ENCODE results near the gene BCLAF1.

- no peak for TF ChIP-seq CTCF (IDR thresholded peaks at IDR 0.05)
- TF ChIP-seq POLR2A (IDR thresholded peaks at IDR 0.05), result no peak
These were observed 25.9 kb upstream of the BCLAF1 start for GRCh38 chr6:136315594-136315993.

All from testis (tissue), 2 donors.